Thymus (tissue), 11 donors: ENCODE results near the gene ITPR3. TPM values are rescaled to one million over a fixed set of nuclear protein-coding genes. Genes with fewer than 3 reads are reported as not detected.

Experiments used
- DNase-seq, 9 donors: peaks; one replicate each; pipeline ENCODE4 v3.0.0-alpha.2; 2013; ENCODE audit warnings: low spot score in 9 of 9, low read depth in 6 of 9, missing footprints in 1 of 9
- H3K27ac ChIP-seq, 2 donors: one replicate each; pipeline ENCODE4 v1.5.1; 2013; ENCODE audit warnings: control low read depth in 1 of 2, low read depth in 1 of 2, low read length in 1 of 2, mild to moderate bottlenecking in 1 of 2, moderate library complexity in 1 of 2
- H3K27me3 ChIP-seq, 2 donors: one replicate each; pipeline ENCODE4 v1.5.1; 2013; ENCODE audit warnings: low read length in 1 of 2; ENCODE audit not compliant: control insufficient read depth in 2 of 2, insufficient read depth in 1 of 2
- H3K36me3 ChIP-seq, 2 donors: one replicate each; pipeline ENCODE4 v1.5.1; 2013; ENCODE audit warnings: low read length in 1 of 2, mild to moderate bottlenecking in 1 of 2, moderate library complexity in 1 of 2; ENCODE audit not compliant: control insufficient read depth in 2 of 2, insufficient read depth in 2 of 2
- H3K4me1 ChIP-seq, 2 donors: one replicate each; pipeline ENCODE4 v1.5.1; 2013; ENCODE audit warnings: low read length in 2 of 2; ENCODE audit not compliant: control insufficient read depth in 2 of 2, insufficient read depth in 2 of 2
- H3K4me3 ChIP-seq, 2 donors: one replicate each; pipeline ENCODE4 v1.5.1; 2013; ENCODE audit warnings: low read length in 2 of 2, control low read depth in 1 of 2, mild to moderate bottlenecking in 1 of 2
- H3K9me3 ChIP-seq, 2 donors: one replicate each; pipeline ENCODE4 v1.5.1; 2013; ENCODE audit warnings: low read length in 1 of 2, mild to moderate bottlenecking in 1 of 2; ENCODE audit not compliant: control insufficient read depth in 2 of 2, insufficient read depth in 1 of 2
- WGBS: extraction: QIAGEN DNeasy Blood & Tissue Kit; methylation state at CpG from one replicate; pipeline ENCODE4 v1.1.7; 2013; 5-methylcytosine and 5-hydroxymethylcytosine counted together
- polyA plus RNA-seq: library from polyadenylated mRNA; stranded (reverse); fragments of 200-250 nt; gene quantifications from one replicate; pipeline ENCODE4 v1.2.3, GENCODE V29; 2013
- total RNA-seq: library from RNA; stranded (reverse); fragments of 120-200 nt; gene quantifications from one replicate; pipeline ENCODE4 v1.2.4, GENCODE V29; 2013
- donor health status: healthy.

The ITPR3 gene
- total and polyA plus RNA-seq, 2 donors, result 4.7 to 19.5 TPM

DNA sequence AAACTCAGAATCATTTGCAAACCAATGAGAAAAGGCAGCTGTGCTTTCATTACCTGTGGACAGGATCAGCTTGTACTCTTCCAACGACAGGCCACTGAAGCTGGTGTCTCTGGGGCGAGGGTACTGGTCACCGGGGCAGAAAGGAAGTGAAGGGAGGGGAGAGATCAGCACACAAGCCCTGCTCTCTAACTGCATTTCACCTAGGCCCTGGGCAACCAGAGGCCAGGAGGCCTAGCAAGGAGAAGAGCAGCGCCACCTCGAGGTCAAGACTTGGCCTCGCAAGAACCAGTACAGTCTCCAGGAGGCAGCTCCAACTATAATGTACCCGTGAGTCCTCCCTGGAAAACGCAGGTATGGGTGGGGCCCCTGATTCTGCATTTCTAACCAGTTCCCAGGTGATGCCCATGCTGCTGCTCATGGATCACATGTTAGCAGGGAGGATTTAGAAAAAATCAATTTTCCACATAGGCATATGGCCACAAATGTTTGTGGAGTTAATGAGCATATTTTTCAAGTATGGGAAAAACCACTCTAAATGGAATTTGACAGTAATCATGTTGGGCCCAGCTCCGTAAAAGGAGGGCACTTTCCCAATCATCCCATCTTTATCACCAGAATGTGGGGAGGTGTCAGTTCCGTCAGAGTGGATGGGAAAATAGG lies 79.4 kb downstream of the ITPR3 start:
- H3K27ac ChIP-seq, result peak overlapping the region in 1 of 2 donors; percentile 1
- no peaks in the 10 kb centered on the region for H3K27me3 ChIP-seq
- WGBS, result 55% methylated on average over 10 of the region's 10 CpGs
- DNase-seq, result peak in 8 of 9 donors; percentile 53 to 86 (median 74)
- no peaks in the 10 kb centered on the region for H3K9me3 ChIP-seq
- no peak overlapping the region for H3K4me3 ChIP-seq
- peaks cover 16 to 59% of the 10 kb centered on the region in 2 donors for H3K36me3 ChIP-seq
- peaks cover 25 to 35% of the 10 kb centered on the region in 2 donors for H3K4me1 ChIP-seq

DNA sequence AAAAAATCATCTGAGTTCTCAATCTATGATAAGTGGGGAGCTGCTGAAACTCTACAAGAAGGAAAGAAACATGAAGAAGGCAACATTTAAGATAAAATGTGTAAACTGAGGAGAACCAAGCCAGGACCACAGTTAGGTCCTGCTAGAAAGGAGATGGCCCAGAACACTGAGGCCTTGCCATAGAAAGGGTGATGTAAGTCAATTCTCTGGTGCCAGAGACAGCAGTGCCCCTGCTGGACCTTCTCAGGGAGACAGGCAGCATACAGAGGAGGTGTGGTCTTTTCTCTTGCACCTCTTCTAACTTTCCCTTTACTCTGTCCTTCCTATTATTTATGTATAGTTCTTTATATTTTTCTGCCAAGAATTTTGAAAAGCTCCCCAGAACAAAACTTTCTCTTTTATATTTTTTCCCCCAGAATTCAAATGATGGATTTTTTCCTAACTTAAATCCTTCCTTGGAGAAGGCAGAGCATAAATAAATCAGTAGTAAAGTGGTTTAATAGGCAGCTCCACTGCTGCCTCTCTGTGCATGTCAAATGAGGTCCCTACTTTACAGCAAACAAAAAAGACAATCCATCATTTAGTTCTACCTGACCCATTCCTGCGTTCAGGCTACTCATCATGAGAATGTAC lies 81.3 kb downstream of the ITPR3 start:
- Histone ChIP-seq H3K36me3 (peaks cover 7 to 49% of the 10 kb centered on the region in 2 donors), H3K27me3 (no peaks in the 10 kb centered on the region), H3K27ac (no peak overlapping the region), H3K4me1 (peaks cover 13 to 16% of the 10 kb centered on the region in 2 donors), H3K4me3 (no peak overlapping the region), H3K9me3 (no peaks in the 10 kb centered on the region)
- 97% methylated on average over 1 of the region's 1 CpG for WGBS
- DNase-seq, result peak in 2 of 9 donors; percentile 45 to 47

GRCh38 chr6:33704215-33705066 lies 83.3 kb downstream of the ITPR3 start:
- peaks cover 0 to 9% of the 10 kb centered on the region in 2 donors for H3K4me1 ChIP-seq
- DNase-seq, result no peak
- 99% methylated on average over 11 of the region's 11 CpGs for whole genome bisulfite sequencing
- peaks cover 4 to 48% of the 10 kb centered on the region in 2 donors for H3K36me3 ChIP-seq
- no peaks in the 10 kb centered on the region for H3K27me3 ChIP-seq
- no peak overlapping the region for H3K4me3 ChIP-seq
- H3K9me3 ChIP-seq, result no peaks in the 10 kb centered on the region
- H3K27ac ChIP-seq, result no peak overlapping the region

- Histone ChIP-seq H3K4me3 (no peak overlapping the region), H3K36me3 (peaks cover 4 to 49% of the 10 kb centered on the region in 2 donors), H3K9me3 (no peaks in the 10 kb centered on the region), H3K27me3 (no peaks in the 10 kb centered on the region), H3K4me1 (peaks cover 0 to 14% of the 10 kb centered on the region in 2 donors), H3K27ac (no peak overlapping the region)
- 95% methylated on average over 9 of the region's 9 CpGs for WGBS
- DNase-seq, result no peak
Measured at GRCh38 chr6:33705268-33705885, 84.3 kb downstream of the ITPR3 start.

DNA sequence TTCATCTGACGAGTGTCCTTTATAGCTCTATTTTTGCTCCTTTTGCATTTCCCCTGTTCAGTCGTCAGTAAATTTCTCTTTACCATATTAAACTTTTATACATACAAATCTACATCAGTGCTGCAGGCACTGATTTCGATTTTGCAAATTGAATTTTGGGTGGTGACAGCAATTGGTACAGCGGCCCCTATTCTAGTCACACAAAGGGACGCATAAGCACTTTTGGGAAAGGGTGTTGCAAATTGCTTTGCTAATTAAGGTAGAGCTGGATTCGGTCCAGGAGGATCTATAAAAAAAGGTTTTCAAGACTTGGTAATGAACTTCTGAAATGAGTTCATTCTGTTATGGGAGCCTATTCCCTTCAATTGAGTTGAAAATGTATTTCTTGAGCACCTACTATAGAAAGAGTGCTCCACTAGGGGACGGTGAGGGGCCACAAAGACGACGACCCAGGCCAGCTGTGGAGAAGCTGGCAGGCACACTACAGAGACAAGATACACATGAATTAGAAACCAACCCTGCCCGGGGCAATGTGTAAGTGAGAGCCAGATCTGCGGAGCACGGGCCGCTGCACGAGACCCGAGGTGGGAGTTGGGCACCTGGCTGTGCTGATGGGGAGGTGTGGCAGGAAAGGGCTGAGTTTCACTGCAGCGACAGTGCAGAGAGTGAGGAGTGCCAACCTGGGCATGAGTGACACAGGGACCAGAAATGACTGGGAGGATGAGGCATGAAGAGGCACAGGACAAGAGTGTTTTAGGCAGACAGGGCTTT lies 85.0 kb downstream of the ITPR3 start:
- no peak for DNase-seq
- no peak overlapping the region for H3K27ac ChIP-seq
- WGBS, result 96% methylated on average over 16 of the region's 16 CpGs
- H3K9me3 ChIP-seq, result no peaks in the 10 kb centered on the region
- peaks cover 0 to 17% of the 10 kb centered on the region in 2 donors for H3K4me1 ChIP-seq
- H3K36me3 ChIP-seq, result peaks cover 4 to 44% of the 10 kb centered on the region in 2 donors
- H3K4me3 ChIP-seq, result no peak overlapping the region
- no peaks in the 10 kb centered on the region for H3K27me3 ChIP-seq

GRCh38 chr6:33707771-33708170 lies 86.6 kb downstream of the ITPR3 start:
- DNase-seq, result no peak
- Histone ChIP-seq H3K4me3 (no peak overlapping the region), H3K36me3 (peaks cover 4 to 42% of the 10 kb centered on the region in 2 donors), H3K27ac (no peak overlapping the region), H3K9me3 (peaks cover 0 to 5% of the 10 kb centered on the region in 2 donors), H3K4me1 (peaks cover 0 to 26% of the 10 kb centered on the region in 2 donors), H3K27me3 (no peaks in the 10 kb centered on the region)
- WGBS, result 97% methylated on average over 5 of the region's 5 CpGs

DNA sequence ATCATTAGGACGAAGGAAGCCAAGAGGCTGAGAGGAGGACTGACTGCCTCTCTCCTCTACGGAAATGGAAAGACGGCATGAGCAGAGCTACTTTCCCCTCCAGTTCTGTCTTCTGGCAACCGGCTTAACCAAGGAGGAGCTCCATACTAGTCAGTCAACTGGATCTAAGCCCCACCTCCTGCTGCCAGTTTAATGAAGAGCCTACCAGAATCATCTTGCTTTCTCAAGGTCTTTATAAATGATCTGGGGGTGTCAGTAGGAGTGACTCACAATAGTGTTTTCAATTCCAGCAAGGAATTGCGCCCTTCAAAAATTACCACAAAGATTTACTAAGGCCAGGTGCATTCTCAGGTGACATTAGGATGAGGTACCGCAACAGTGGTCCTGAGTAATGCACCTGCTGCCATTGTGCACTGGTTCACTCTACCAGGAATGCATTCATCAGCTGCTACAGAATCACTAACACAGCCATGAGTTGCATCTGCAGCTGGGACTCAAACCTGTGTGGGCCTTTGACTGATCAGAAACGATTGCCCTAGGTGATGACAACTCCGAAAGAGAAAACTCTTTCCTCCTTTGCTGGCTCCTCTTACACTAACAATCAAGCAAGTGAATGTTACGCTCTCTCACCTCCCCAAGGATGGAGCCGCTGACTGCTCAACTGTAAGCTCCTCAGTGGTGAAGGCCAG lies 87.5 kb downstream of the ITPR3 start:
- Histone ChIP-seq H3K4me1 (peaks cover 0 to 26% of the 10 kb centered on the region in 2 donors), H3K27me3 (no peaks in the 10 kb centered on the region), H3K36me3 (peaks cover 4 to 42% of the 10 kb centered on the region in 2 donors), H3K4me3 (no peak overlapping the region), H3K9me3 (peaks cover 0 to 5% of the 10 kb centered on the region in 2 donors), H3K27ac (no peak overlapping the region)
- 97% methylated on average over 10 of the region's 10 CpGs for WGBS
- no peak for DNase-seq
